ENCODE data around the gene ZNF543. TPM values are rescaled to one million over a fixed set of nuclear protein-coding genes. Genes with fewer than 3 reads are reported as not detected.

ZNF543 gene
- total and polyA plus RNA-seq, 2 of the 4 experiments (the other 2 are of a cell fraction) = 1.8 to 9.0 TPM

GRCh38 chr19:57280165-57280961 lies 39.9 kb upstream of the ZNF543 start, which contains the start of gene ZNF460 (continued):
- TF ChIP-seq, protein P1, sequence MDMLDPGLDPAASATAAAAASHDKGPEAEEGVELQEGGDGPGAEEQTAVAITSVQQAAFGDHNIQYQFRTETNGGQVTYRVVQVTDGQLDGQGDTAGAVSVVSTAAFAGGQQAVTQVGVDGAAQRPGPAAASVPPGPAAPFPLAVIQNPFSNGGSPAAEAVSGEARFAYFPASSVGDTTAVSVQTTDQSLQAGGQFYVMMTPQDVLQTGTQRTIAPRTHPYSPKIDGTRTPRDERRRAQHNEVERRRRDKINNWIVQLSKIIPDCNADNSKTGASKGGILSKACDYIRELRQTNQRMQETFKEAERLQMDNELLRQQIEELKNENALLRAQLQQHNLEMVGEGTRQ (IDR thresholded peaks at IDR 0.05; ENCODE audit: low read depth, low read length) = no peak

DNA sequence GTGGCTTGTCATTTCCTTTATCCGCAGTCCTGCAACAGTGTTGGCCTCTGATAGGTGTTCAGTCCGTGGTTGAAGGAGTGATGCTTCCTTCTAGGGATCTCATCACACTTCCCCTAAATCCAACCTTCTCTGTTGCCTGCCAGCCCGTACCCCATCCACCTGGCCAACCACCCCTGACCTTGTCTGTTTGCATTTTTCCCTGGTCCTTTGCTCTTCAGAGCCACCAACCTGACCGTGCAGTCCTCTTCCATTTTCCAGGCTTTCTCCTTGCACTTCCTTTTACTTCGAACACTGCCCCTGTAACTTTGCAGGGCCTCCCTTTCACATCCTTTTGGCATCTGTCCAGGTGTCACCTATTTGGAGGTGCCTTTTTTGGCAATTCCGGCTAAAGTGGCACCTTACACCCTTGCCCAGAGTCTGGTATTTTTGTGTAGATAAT lies 39.3 kb upstream of the ZNF543 start:
- TSS peak; percentile 44 for BruUV-seq (replicated peaks)
- Histone ChIP-seq H3K27ac (ENCODE audit: insufficient read depth, low read length) (peak overlapping the region; percentile 81), H3K14ac (replicated peaks; ENCODE audit: low read depth, low read length) (peak overlapping the region; percentile 85), H2BK120ac (ENCODE audit: low read depth, low read length) (peak overlapping the region; percentile 35; the same call in 1 of the 2 replicates), H2BK5ac (ENCODE audit: low read depth, low read length, poor library complexity, severe bottlenecking) (peak overlapping the region; percentile 67), H4K8ac (ENCODE audit: low read depth in 2 of 2, low read length in 2 of 2) (peak overlapping the region; percentile 82 to 86), H2BK15ac (ENCODE audit: low read depth, low read length) (no peak overlapping the region), H2BK20ac (ENCODE audit: low read depth, low read length) (no peak overlapping the region), H3K9me1 (ENCODE audit: insufficient read depth, low read length) (peaks cover 14% of the 10 kb centered on the region), H2AFZ (replicated peaks; ENCODE audit: low read length, poor library complexity) (peak overlapping the region; percentile 97), H2AK5ac (ENCODE audit: low read depth, low read length) (peak overlapping the region; percentile 90), H3K27me3 (ENCODE audit: control insufficient read depth, insufficient read depth, low read length) (no peaks in the 10 kb centered on the region), H3K4me2 (ENCODE audit: low read depth, low read length) (peak overlapping the region; percentile 100), H3K56ac (ENCODE audit: extremely low read depth, insufficient read depth, low read length) (peak overlapping the region; percentile 56; the same call in 1 of the 2 replicates), H3K18ac (ENCODE audit: low read depth, low read length) (peak overlapping the region; percentile 12; the same call in 1 of the 2 replicates), H3K4me3 (ENCODE audit: insufficient read depth, low read depth, low read length) (peak overlapping the region; percentile 57), H2AK9ac (replicated peaks; ENCODE audit: low read depth, low read length, poor library complexity) (peak overlapping the region; percentile 99), H3K9ac (ENCODE audit: low read depth, low read length) (peak overlapping the region; percentile 99), H3K4me1 (ENCODE audit: control insufficient read depth, insufficient read depth, low read length) (peaks cover 5% of the 10 kb centered on the region), H3K79me1 (ENCODE audit: low read depth in 1 of 2, low read length in 2 of 2) (peaks cover 7 to 52% of the 10 kb centered on the region in 2 experiments; a peak in 3 of 4 replicates), H4K91ac (ENCODE audit: insufficient read depth, low read depth, low read length) (peak overlapping the region; percentile 40), H3K9me3 (ENCODE audit: control insufficient read depth, insufficient read depth, low read length) (no peaks in the 10 kb centered on the region), H3K36me3 (ENCODE audit: control insufficient read depth, insufficient read depth, low read length) (peaks cover 24% of the 10 kb centered on the region), H4K20me1 (ENCODE audit: insufficient read depth, low read length) (peaks cover 45% of the 10 kb centered on the region), H3K23ac (ENCODE audit: low read depth, low read length) (peak overlapping the region; percentile 61), H3K4ac (ENCODE audit: low read depth, low read length) (peak overlapping the region; percentile 85), H4K5ac (ENCODE audit: low read depth, low read length) (peak overlapping the region; percentile 23)
- ChIA-PET CTCF (no interaction called here), POLR2A (ENCODE audit: unreplicated experiment) (no interaction called here)
- dilution Hi-C loops (cut with HindIII; ENCODE audit: low sequenced_read_pairs, unreplicated experiment) = no loop called here
- no peak for TF ChIP-seq MAZ (IDR thresholded peaks at IDR 0.05; ENCODE audit: borderline replicate concordance, low read depth, low read length)
- DNase-seq (no peak), ATAC-seq (ENCODE audit: low read depth) (no peak)
- in situ Hi-C loops (cut with MboI; ENCODE audit: low sequenced_read_pairs) = no loop called here
- whole genome bisulfite sequencing, 2 experiments (ENCODE audit: extremely low coverage in 2 of 2, insufficient read length in 1 of 2) = 0% methylated on average over 2 of the region's 6 CpGs; no CpG with 5 or more reads in 1 of the 2 experiments
- intact Hi-C loops (cut with micrococcal nuclease) = loop anchor here (1.0 to 10.0 kb wide), 2 partner anchors 41 to 176 kb away; partner anchors contain the start of gene ZNF805
